EL (cell line): ENCODE results near the gene CNFN.

Source experiments
- DNase-seq: peaks from one replicate; pipeline ENCODE4 v3.0.0-alpha.2; 2016

CNFN gene, protein sequence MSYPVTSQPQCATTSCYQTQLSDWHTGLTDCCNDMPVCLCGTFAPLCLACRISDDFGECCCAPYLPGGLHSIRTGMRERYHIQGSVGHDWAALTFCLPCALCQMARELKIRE

DNA sequence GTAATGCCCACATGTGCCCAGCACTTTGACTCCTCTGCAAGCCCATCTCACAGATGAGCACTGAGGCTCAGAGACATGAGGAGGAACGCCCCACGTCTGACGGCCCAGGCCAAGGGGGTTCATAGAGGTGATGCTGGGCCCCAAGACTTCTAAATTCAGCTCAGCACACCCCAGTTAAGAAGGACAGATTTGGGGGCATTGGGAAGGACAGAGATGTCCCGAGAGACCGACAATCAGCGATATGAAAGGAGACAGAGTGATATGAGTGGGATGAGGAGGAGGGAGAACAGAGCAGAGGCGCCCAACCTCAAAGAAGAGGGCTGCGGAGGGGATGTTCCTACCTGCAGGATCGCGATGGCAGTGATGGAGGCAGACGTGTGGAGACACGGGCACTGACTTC lies at the start of gene CNFN:
Gene CNFN, minus strand, starts transcription at position 399 of the 400 bp plus-strand sequence. CDS start 1,260 bp downstream, outside the sequence.
- no peak for DNase-seq

DNA sequence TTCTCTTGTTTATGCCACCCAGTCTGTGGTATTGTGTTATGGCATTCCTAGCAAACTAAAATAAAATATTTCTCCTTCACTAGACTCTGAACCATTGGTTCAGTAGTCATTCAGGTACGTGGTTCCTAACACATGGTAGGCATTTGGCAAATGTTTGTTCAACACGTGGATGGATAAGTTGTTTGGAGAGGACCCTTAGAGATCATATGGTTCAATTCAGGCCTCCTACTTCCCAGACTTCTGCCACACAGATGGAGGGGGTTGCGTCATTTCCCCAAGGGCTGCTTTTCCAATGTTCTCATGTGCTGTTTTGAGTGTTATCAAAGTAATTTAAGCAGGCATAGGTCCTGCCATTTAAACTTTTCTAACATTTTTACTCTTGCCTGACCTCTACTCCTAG lies 45.9 kb upstream of the CNFN start:
- DNase-seq = peak; percentile 32

DNA sequence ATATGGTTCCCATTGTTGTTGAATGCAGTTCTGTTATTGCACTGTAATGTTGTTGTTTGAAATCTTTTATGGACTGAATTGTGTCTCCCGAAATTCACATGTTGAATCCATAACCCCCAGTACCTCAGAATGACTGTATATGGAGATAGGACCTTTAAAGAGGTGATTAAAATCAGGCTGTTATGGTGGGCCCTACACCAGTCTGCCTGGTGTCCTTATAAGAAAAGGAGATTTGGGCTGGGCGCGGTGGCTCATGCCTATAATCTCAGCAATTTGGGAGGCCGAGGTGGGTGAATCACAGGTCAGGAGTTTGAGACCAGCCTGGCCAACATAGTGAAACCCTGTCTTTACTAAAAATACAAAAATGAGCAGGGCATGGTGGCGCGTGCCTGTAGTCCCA lies 45.2 kb upstream of the CNFN start:
- no peak for DNase-seq

DNA sequence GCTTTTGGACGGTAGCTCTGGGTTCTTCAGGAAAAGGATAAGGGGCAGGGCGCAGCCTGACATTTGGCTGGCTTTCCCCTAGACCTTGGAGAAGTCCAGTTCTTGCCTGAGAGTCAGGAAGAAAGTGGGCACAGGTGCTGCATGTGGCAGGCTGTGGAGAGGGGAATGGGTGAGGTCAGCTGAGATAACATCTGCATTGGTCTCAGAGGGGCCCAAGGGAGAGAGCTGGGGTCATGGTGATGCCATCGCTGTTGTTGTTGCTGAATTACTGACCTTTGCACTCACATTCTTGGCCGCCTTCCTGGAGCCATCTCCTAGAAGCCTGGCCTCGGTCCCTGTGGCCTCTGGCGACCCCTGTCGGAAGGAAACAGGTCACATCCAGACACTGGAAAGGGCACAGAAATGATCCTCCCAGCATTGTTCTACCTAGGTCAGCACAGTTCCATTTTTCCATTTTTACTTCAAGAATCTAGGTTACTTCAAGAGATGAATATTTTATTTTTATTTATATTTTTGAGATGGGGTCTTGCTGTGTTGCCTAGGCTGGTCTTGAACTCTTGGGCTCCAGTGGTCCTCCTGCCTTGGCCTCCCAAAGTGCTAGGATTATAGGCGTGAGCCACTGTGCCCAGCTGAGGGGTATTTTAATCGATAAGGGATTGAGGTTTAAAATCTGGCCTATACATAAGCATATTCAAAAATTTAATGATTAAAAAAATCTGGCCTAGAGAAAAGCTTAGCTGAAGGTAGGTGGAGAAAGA lies 43.6 kb upstream of the CNFN start:
- DNase-seq = peak; percentile 80

DNA sequence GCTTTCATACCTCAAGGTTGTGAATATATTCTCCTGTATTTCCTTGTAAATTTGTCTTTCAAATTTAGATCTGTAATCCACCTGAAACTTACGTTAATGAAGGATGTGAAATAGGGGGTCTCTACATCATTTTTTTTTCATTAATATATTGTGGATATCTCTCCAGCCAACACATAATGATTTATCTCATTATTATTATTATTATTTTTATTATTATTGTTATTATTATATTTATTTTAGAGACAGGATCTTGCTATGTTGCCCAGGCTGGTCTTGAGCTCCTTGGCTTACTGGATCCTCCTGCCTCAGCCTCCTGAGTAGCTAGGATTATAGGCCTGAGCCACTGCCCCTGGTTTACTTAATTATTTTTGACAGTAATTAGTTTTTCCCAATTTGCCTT lies 41.4 kb upstream of the CNFN start:
- no peak for DNase-seq

DNA sequence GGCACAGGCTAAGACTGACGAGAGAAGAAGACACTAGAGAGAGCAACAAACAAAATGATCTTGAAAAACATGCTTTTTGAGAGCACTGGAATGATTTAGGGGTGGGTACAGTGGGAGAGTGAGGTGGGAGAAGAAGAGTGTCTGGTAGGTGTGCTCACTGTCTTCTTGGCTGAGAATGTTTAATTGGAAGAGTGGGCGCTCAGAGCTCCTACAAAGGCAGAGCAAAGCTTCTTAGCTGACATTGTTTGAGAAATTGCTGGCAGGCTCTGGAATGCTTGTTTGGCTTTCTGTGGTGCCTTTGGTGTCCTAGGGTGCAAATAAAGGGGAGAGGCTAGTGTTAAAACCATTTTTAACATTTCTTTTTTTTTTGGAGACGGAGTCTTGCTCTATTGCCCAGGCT lies 38.6 kb upstream of the CNFN start:
- no peak for DNase-seq

DNA sequence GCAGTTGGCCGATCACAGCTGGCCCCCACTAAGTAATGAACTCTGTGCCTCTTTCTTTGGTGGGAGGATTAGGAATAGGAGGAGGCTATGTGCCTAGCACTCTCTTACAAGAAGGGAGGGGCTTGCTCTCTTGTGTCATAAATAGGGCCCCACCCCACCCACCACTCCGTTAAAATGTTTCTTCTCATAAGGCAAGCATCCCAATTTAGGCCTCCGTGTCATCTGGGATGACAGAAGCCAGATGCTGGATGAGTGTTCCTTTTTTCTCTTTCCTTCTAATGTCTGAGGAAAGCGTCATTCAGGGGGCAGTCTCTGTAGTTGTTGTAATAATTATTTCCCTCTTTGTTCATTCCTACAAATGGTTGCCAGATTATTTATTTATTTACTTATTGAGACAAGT lies 37.2 kb upstream of the CNFN start, which contains the start of gene LIPE:
Gene LIPE, minus strand, starts transcription at position 76 of the 400 bp plus-strand sequence. CDS start 239 bp downstream, outside the sequence.
- DNase-seq = no peak

DNA sequence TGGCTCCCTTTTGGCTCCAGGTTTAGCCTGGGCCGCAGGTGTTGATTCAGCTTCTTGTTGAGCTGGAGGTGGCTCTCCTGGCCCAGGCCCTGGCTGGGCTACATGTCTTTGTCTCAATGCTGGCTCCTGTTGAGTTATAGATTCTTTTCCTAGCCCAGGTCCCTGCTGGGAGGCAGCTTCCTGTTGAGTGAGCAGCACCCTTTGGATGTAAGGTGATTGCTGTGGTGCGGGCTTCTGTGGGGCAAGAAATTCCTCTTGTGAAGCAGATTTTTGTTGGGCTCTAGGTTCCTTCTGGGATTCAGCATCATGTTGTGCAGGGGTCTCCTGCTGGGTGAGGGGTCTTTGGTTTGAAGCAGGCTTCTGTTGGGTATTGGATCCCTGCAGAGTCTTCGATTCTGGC lies 36.5 kb upstream of the CNFN start:
- DNase-seq = no peak

DNA sequence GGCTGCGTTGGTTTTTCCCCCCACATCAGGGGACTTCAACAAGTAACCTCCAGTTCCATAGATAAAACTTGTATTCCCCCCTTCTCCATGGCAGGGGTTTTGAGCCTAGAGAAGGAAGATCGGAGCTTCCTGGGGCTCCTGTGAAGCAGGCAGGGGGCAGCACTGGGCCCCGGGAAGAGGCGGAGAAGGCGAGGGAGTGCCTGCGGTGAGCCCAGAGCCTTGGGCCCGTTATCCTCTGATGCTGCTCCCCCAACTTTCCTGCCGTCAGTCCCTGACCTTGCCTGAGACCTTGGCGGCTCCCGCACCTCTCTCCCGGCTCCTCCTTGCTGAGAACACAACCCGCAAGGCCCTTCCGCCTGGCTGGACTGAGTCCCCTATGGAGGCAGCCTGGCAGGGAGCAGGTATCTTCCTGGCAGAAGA lies 34.6 kb upstream of the CNFN start:
- DNase-seq = no peak

DNA sequence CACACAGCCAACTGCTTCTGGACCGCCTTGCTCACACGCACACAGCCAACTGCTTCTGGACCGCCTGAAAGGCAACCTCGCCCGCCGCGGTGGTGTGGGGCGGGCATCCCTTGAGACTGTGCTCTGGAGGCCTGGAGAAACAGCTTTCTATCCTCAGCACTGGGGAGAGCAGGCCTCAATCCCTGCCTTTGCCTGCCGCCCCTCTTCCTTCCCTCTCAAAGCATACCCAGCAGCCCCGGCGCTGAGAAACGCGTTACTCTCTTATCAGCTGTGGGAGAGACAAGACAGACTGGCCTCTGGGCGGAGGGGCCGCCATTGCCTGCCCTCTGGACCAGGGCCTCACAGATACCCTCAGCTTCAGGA lies 34.2 kb upstream of the CNFN start:
- no peak for DNase-seq

DNA sequence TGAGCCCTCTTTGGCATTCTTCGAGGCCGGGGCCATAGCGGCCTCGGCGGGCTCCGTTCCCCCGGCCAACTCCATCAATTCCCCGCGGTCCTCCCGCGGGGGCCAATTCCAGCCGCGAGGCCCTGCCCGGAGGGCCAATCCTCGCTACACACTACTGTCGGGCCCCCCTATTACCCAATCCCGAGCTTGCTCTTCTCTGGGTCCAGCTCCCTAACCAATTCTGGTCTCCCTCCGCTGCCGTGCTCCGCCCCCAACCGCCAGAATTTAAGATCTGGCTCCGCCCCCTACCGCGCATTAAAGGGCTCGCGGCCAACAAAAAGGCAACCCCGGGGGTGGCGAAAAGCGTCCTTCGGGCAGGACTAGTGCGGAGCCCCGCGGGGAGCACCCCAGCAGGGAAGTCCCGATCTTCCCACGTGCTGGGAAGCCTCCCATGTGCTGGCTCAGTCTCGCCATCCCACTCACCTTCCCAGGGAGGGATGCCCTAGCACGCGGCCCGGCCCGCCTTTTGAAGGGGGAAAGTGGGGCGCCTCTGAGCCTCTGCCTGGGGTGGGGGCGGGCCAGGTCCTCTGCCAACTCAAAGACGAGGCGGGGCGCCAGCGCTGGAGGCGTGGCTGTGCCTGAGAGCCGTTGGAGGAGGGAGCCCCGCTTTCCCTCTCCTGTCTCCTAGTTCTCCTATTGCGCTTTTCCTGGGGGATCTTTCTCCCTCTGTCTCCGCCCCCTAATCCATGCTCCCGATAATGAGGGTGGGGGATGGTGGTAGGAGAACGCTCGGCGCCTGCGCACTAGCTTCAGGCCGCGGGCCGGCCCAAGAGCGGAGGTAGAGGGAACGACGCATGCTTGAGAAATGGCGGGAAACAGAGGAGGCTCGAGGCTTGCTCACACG lies 33.6 kb upstream of the CNFN start:
- peak; percentile 95 for DNase-seq

DNA sequence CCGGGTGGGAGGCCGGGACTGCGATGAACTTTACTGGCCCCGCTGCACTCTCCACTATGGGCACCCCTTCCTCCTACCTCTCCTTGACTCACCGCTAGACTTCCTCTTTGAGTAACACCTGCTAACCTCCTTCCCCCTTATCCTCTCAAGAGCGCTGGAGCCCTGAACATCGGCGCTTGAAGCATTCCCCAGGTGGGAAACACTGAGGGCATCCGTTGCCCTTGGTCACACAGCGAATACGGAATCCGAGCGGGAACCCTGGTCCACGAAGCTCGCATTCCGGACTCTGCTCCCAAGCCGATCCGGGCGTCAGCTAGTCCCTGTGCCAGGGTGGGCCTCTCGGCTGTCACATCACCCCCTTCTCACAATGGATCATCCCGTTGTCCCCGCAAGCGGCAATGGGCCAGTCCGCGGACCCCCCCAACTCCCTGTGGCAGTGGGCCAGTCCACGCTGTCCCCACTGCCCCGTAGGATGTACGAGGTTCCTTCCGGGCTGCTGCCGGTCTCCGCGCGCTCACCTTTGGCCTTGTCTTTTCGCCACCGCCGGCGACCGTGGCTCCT lies 32.9 kb upstream of the CNFN start:
- no peak for DNase-seq

DNA sequence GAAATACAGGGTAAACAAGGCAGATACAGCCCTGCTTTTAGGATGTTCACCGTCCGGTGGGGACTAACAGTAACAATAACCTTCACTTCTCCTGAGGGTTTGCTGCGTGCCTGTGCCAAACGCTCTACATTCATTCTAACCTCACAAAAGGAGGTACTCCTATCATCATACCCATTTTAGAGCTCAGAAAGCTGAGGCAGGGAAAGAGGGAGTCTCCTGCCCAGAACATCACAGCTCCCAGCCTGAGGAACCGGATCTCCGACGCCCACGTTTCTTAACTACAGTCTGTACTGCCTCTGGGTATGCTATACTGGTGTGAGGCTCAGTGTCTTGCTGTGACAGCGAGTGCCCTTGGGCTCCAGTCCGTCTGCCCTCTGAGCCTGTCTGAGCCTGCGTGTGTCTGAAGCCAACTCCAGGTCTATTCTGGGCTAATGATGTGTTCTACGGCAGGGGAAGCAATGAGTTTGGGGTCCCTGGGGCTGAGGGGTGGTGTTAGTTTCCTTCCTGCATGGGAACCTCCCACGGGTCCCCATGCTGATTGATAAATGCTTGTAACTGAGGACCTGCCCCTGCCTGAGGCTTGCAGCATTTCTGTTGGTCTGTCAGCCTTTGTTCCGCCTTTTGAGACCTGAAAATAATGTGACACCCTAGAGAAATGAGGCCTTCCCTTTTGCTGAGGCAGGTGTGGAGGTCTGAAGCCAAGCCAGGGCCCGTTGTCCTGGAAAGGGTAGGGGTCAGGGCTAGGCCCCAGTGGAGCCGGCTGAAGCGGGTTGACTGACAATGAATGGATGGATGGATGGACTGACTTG lies 32.2 kb upstream of the CNFN start:
- DNase-seq = no peak

DNA sequence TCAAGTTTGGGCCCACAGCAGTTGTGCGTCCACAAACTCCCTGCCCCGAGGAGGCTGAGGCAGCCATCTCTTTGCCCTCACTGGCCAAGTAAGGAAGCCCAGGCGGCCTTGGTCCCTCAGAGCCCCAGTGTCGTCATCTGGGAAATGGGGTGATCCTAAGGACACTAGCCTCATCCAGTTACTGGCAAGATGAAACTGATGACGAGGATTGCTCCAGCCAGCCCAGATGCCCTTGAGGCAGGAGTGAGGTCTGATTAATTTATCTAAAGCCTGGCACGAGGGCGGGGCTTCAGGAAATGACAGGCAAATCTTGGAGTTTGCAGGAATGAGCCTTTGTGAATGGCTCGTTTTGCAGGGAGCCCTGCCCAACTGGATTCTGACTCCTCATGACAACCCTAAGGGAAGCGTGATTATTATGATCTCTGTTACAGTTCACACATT lies 31.5 kb upstream of the CNFN start:
- peak; percentile 79 for DNase-seq

DNA sequence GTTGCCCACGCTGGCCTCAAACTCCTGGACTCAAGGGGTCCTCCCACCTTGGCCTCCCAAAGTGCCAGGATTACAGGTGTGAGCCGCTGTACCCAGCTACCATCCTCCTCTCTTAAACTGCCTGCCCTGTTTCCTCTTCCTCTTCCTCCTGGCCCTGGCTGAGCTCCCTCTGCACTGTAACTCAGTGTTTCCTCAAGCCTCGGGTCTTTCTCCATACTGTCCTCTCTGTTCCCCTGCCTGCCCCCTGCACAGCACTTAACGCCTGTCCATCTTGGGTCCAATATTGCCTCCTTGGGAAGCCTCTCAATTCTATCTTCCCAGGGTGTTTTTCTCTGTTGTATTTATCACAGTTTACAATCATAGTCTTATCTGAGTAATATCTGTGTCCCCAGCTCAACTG lies 31.0 kb upstream of the CNFN start:
- no peak for DNase-seq

DNA sequence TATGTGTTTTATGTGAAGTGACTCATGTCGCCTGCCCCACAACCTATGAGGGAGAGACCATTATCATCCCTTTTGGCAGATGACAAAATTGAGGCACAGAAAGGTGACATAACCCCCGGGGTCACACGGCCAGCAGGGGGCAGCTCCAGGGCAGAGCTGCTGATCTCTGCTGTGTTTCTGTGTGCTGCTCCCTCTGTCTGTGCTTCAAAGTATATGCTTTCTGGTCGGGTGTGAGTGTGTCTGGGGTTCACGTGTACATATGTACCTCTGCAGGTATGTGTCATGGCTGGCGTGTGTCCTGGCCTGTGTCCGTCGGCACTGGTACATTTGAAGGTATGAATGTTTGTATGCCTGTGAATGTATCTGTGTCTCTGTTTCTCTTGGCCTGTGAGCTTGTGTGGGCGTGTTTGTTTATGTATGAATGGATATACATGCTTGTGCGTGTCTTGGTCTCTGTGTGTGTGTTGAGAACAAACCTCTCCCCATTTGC lies 30.0 kb upstream of the CNFN start:
- DNase-seq = peak; percentile 43

DNA sequence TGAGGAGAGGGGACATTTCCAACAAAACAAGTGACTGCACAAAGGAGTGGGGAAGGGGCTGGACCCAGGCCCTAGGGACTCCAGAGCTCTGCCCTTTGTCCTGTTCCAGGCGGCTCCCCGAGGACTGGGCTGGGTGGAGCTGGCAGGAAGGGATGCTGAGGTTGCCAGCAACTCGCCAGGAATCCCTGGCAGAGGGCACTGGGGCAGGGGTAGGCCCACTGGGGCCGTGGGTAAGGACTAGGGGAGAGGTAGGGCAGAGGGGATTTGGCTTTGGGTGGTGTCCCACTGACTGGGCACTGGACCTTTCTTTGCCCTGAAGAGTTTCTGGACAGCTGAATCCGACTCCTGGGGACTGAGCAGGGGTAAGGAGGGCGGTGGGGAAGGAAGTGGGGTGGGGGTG lies 29.2 kb upstream of the CNFN start:
- DNase-seq = no peak

DNA sequence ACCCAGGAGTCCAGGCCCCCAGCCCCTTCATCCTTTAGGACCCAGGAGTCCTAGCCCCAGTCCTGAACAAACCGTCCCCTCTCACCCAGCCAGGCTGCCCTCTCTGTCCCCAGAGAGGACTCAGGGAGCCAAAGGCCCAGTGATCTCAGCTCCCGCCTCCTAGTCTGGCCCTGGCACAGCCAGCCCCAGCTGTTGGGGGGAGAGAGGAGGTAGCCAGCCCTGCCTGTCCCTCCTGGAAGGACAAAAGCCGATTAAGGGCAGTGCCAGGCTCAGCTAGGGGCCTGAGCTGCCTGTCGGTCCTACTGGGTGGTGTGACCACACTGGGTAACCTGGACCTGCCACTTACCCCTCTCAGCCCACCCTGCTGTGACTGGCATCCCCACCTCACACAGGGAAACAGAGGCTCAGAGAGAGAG lies 22.6 kb upstream of the CNFN start:
- no peak for DNase-seq

DNA sequence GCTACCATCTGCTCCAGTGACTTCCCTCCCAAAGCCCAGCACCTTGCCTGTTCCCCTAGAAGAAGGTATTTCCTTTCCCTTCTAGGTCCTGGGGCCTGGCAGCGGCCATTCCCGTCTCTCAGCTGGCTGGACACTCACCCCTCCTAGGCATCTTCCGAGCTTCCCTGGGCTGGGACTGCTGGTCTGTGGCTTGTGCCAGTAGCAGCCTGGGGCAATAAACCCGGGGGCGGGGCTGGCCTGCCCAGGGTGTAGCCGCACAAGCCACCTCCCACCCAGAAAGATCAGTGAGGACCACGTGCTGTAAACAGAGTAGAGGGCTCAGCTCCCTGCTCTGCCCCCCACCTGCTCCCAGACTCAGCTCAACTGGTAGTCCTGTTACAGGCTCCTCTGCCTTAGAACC lies 22.1 kb upstream of the CNFN start:
- peak; percentile 61 for DNase-seq

DNA sequence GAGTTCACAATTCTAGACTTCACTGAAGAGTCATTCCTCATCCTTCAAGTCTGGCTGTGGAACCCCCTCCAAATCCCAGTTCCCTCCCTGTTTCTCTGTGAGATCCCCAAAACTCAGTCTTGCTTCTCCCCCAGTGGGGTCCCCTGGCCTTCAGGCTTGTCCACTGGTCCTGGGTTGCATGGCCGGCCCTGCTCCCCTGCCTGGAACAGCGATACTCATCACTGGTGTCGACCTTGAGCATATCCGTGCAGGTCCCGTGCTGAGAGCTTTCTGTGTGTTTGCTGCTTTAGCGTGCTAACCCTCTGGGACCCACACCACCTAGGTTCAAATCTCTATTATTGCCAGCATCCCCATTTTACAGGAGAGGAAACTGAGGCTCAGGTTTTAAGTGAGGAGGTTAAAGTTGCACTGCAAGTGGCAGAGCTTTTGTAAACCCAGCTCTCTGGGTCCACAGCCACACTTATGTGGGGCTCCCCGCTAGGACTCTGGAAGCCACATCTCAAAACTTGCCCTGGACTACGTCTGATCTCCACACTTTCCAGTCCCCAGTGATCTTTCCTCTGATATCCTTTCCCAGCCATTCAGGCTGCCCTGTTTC lies 21.6 kb upstream of the CNFN start:
- no peak for DNase-seq

DNA sequence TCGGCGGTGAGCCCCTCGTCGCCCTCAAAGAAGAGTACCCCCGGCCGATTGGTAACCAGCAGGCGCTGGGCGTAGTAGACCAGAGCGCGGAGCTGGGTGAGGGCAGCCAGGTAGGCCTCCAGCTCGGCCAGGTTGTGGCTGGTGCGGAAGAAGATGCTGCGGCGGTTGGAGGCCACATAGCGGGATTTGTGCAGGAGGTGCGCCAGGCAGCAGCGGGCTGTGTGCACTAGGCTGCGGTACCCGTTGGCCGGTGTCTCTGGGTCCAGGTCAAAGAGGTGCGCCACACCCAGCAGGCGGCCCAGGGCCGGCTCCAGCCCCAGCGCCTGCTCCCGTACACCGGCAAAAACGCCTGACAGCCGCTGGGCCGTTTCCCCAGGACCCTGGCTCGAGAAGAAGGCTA lies 20.3 kb upstream of the CNFN start:
- no peak for DNase-seq

DNA sequence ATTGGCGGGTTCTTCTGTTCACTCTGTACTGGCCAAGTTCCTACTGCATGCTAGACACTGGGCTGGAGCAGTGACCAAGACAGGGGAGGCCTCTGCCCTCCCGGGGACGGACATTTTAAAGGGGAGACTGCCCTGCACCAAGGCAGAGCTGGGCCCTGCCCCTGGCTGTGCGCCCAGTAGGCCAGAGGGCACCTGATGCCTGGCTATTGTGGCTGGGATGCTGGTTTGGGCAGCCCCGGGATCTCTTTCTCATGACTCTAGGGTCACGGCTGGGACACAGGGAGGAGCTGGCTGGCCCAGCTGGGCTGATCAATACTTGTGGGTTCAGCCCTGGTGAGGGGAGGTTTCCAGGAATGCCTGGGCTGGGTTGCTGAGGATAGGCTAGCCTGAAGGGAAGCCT lies 19.4 kb upstream of the CNFN start:
- DNase-seq = no peak
